ENCODE measurements around the gene CAPN9. TPM values are rescaled to one million over a fixed set of nuclear protein-coding genes. Genes with fewer than 3 reads are reported as not detected.

The CAPN9 gene
- total RNA-seq, 2 donors from 2014 or later, result not detected

- TF ChIP-seq CTCF (IDR thresholded peaks at IDR 0.05), result no peak
- no peak for DNase-seq (ENCODE audit: low spot score)
- H3K27ac ChIP-seq, result no peak overlapping the region
These were observed 37.3 kb upstream of the CAPN9 start for GRCh38 chr1:230709619-230710542.

GRCh38 chr1:230710543-230710904, 36.7 kb upstream of the CAPN9 start:
- peaks cover 0 to 57% of the 10 kb centered on the region in 2 donors for H3K4me1 ChIP-seq
- peaks cover 9% of the 10 kb centered on the region for H3K36me3 ChIP-seq
- peak overlapping the region in 1 of 2 donors; percentile 20 for H3K4me3 ChIP-seq
- DNase-seq (ENCODE audit: low spot score), result no peak
- H3K27me3 ChIP-seq, result no peaks in the 10 kb centered on the region
- H3K27ac ChIP-seq, result no peak overlapping the region
- H3K9me3 ChIP-seq, result no peaks in the 10 kb centered on the region
- TF ChIP-seq CTCF (IDR thresholded peaks at IDR 0.05), result no peak

More at GRCh38 chr1:230709619-230710542, 37.3 kb upstream of the CAPN9 start:
- Histone ChIP-seq H3K9me3 (no peaks in the 10 kb centered on the region), H3K4me1 (peaks cover 0 to 54% of the 10 kb centered on the region in 2 donors), H3K27me3 (no peaks in the 10 kb centered on the region), H3K36me3 (peaks cover 9% of the 10 kb centered on the region), H3K4me3 (peak overlapping the region in 1 of 2 donors; percentile 20)

GRCh38 chr1:230711245-230711644, 35.9 kb upstream of the CAPN9 start:
- H3K36me3 ChIP-seq, result peaks cover 9% of the 10 kb centered on the region
- H3K4me3 ChIP-seq, result peak overlapping the region in 1 of 2 donors; percentile 55
- DNase-seq (ENCODE audit: low spot score), result no peak
- no peak overlapping the region for H3K27ac ChIP-seq
- no peaks in the 10 kb centered on the region for H3K9me3 ChIP-seq
- peaks cover 0 to 57% of the 10 kb centered on the region in 2 donors for H3K4me1 ChIP-seq
- no peak for TF ChIP-seq CTCF (IDR thresholded peaks at IDR 0.05)
- no peaks in the 10 kb centered on the region for H3K27me3 ChIP-seq

GRCh38 chr1:230712470-230712942, 34.7 kb upstream of the CAPN9 start:
- Histone ChIP-seq H3K27ac (peak overlapping the region; percentile 87 to 90), H3K36me3 (peaks cover 9% of the 10 kb centered on the region), H3K27me3 (no peaks in the 10 kb centered on the region), H3K9me3 (no peaks in the 10 kb centered on the region), H3K4me3 (peak overlapping the region; percentile 43 to 55), H3K4me1 (peaks cover 0 to 57% of the 10 kb centered on the region in 2 donors)
- DNase-seq (ENCODE audit: low spot score), result no peak
- no peak for TF ChIP-seq CTCF (IDR thresholded peaks at IDR 0.05)

- peak overlapping the region; percentile 87 to 90 for H3K27ac ChIP-seq
- peak overlapping the region; percentile 43 to 55 for H3K4me3 ChIP-seq
- H3K9me3 ChIP-seq, result no peaks in the 10 kb centered on the region
These were observed 34.0 kb upstream of the CAPN9 start for GRCh38 chr1:230713138-230713537.

More at GRCh38 chr1:230713138-230713537, 34.0 kb upstream of the CAPN9 start:
- no peak for TF ChIP-seq CTCF (IDR thresholded peaks at IDR 0.05)
- peaks cover 9% of the 10 kb centered on the region for H3K36me3 ChIP-seq
- H3K27me3 ChIP-seq, result no peaks in the 10 kb centered on the region
- DNase-seq (ENCODE audit: low spot score), result no peak
- peaks cover 0 to 52% of the 10 kb centered on the region in 2 donors for H3K4me1 ChIP-seq
